GM18858 (cell line): ENCODE measurements around the gene MAPK4.

Experiments
- ATAC-seq: cut with Tn5 transposase; IDR thresholded peaks from one replicate; pipeline ENCODE4 v1.9.1; 2021; ENCODE audit not compliant: unreplicated experiment

Gene MAPK4

GRCh38 chr18:50622865-50623393 is 63.0 kb downstream of the MAPK4 start:
- ATAC-seq = no peak

DNA sequence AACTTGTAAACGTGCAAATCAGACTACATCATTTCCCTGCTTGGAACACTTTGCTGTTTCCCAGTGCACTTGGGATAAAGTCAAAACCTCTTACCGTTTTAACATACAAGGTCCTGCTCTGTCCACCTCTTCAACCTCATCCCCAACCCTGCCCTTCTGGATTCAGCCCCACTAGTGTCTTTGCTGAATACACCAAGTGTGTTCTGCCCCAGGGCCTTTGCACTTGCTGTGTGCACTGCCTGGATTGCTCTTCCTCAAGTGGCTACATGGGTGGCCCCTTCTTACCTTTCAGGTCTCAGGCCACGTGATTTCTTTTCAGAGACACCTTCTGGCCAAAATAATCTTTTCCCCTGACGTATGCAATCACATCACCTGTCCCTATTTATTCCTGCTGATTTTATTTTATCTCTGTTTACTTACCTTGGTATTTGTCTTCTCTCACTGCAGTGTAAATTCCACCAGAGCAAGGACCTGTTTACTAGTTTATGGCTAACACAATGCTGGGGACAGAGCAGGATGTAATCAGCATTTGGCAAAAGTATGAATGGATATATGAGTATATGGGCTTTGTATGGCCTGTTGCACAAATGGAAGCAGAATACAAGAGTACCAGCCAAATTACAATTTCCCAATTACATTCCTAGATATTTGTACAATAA is 63.9 kb downstream of the MAPK4 start:
- no peak for ATAC-seq

- ATAC-seq = no peak
Observed at GRCh38 chr18:50624981-50625380, 65.1 kb downstream of the MAPK4 start.

- no peak for ATAC-seq
Observed at GRCh38 chr18:50626317-50626716, 66.4 kb downstream of the MAPK4 start.

DNA sequence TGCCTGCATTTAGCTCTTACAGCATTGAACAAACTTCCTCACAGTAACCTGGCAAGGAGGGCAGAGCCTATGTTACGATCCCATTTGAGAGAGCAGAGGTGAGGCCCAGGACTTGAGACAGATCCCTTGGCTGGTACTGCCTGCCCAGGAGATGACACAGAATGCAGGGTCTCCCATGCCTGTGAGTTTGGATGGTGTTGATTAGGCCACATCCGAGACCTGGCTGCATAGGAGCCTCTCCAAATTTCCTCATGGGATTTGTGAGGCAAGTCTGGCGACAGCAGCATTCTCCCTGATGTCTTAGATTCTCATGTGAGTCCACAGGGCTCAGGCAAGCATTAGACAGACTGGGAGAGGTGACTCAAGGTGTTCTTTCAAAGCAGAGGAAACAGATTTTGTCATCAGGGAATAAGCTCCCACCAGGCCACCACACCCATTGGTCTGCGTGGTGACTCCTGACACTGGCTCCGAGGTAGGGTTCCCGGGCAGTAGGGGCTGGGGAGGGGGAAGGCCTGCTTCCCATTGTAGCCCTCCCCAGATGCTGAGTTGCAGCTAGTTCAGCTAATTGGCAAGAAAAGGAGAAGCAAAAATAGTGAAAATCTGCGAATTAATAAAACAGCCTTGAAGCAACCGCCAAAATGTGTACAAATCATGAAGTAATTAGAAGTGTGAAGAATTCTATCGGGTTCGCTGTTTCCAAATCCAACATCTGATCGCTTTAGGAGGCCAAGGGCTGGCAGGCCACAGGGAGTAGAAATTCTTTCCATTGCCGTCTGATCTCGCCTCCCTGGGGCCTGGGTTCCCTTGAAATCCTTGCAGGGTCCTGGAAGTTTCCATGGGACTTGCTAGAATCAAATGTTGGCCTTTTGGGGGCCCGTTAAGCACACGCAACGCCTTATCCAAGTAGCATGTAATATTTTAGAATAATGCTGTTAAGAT is 68.0 kb downstream of the MAPK4 start:
- no peak for ATAC-seq

DNA sequence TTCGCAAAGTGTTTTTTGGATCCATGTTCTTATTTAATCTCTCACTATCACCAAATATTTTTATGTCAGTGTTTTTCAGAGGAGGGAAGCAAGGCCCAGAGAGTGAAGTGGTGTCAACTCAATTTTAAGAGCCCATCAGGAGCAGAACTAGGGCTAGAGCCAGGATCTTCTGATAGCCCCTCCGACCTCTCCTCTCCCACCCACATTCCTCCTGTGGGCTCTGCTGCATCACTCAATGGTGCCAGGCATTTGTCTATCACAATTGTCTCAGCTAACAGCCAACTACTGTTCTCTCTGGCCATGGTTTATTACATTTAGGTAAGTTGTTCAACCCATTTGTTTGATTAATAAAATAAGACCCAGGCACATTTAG is 68.6 kb downstream of the MAPK4 start:
- ATAC-seq = no peak

- ATAC-seq = no peak
Observed at GRCh38 chr18:50629148-50629631, 69.3 kb downstream of the MAPK4 start.

DNA sequence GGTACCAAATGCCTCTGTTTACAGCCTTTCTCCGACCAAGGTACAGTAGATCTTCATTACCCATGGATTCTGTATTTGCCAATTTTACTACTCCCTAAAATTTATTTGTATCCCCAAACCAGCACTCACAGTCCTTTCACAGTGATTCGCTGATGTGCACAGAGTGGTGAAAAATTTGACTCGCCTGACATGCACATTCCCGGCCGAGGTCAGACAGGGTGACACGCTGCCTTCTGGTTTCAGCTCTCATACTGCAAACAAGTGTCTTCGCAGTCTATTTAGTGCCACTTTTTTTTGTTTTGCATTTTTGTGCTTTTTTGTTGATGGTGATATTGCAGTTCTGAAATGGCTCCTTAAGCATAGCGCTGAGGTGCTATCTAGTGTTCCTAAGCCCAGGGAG is 71.0 kb downstream of the MAPK4 start:
- ATAC-seq = no peak

GRCh38 chr18:50632895-50633515 is 73.1 kb downstream of the MAPK4 start:
- no peak for ATAC-seq

- no peak for ATAC-seq
Observed at GRCh38 chr18:50633992-50634391, 74.1 kb downstream of the MAPK4 start.

DNA sequence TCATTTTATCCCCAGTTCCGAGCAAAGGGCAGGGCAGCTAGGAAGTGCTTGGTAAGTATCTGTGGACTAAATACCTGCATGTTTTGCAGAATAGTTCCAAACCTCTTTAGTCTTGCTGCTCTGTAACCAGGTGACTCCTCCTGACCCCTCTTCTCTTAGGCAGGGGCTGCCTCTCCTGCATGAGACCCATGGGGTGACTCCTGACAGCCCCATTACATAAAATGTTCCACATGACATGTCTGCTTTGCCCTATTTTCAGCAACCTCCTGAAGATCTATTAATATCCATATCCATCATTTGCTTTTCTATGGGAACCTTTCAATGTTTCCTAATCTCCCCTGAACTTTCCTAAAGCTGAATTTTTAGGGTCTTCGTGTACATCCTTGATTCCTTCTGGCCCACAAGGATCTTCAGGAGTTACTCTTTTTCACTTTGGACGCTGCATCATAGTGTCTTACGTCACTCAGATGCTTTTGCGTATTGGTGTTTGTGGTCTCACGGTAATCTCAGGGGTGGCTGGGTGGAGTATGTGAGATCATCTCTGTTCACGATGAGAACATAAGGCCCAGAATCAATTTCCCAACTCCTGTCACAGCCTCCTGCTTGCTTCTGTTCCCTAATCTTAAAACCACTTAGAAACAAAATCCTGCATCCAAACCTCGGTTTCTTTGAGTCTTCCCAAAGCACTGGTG is 76.6 kb downstream of the MAPK4 start:
- no peak for ATAC-seq

DNA sequence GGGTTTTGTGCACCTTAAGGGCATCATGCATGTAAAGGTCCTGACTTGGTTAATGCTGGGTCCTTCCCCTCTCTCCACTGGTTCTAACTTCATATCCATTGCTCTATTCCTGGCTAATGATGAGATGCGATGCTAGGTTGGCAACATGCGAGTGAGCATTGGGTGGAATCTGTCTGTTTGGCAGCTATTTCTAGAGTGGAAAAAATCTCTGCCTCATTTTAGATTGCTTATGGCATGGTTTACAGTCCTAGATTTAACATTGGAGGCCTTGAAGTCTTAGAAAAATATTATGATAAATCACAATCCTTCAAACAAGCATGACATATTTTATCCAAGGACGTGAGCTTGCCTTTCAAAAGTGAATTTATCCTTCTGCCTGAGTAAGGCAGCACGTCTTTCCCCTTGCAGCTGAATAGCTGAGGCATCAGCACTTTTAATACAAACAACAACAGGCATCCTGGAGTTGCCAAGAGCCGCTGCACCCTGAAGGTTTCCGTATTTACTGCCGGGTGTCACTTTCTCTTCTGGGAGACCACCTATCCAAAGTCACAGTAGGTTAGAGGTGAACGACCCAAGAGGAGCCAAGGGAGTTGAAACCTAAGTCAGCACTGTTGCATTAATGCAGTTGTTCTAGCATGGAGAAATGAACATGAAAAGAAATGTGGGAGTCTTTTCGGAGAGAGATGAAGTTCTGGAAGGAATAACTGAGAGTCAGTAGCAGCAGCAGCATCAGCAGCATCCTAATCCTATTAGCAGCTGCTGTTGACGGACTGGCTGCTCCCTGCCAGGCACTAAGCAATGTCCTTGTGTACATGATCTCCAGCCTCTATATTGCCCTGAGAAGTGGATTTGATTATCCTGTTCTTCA is 78.4 kb downstream of the MAPK4 start:
- no peak for ATAC-seq

DNA sequence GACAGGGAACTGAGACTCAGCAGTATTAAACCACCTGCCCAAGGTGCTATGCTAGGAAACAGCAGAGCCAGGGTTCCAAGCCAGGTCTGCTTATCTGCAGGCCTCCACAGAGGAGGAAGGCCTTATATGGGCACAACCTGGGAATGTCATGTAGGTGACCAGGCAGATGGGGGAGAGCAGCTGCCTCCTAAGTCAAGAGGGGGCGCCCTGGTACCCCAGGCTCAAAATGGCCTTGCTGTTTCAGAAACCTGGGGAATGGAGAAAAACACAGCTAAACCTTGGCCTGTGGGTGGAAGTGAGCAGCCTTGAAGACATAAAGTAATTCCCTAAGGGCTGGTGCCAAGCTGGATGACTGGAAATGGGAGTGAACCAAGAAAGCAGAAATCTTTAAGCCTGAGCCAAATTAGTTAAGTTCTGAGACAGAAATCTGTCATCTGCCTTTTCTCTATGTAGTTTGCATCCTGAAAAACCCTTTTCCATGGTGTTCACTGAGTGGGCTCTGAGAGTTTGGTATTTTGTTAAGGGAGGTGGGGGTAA is 79.1 kb downstream of the MAPK4 start:
- no peak for ATAC-seq

DNA sequence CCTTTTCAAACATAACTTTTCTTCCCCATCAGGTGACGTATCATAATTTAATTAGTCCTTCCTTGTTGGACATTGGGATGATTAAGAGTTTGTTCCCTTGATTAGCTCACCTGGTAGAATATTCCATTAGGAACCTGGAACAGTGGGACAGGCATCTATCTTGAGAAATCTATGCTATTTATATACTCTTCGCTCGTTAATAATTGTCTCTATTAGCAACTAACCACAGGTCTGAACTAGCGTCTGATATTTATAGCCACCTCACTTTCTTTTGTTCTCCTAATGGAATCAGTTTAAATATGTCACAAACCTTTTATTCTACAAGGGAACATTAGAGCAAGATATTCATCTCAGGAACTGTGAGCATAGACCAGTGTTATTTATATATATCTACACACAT is 79.8 kb downstream of the MAPK4 start:
- ATAC-seq = no peak

- ATAC-seq = no peak
Observed at GRCh38 chr18:50642439-50642838, 82.6 kb downstream of the MAPK4 start.

GRCh38 chr18:50644146-50644545 is 84.3 kb downstream of the MAPK4 start:
- no peak for ATAC-seq

DNA sequence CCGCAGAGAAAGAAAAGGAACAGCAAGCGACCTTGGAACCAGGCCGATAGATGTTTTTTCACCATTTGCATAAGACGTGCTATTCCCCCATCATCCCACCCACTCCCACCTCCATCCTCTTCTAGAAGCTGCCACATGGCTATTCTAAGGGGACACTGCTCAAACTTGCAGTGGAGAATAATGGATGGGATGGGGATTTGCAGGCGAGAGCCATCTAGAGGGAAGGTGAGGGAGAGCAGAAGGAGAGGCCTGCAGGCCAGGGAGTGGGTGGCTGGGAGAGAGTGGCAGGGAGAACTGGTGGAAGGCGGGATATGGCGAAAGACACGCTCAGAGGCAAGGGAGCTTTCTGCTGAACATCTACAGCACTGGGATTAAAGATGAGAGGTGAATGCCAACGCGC is 84.9 kb downstream of the MAPK4 start:
- no peak for ATAC-seq

DNA sequence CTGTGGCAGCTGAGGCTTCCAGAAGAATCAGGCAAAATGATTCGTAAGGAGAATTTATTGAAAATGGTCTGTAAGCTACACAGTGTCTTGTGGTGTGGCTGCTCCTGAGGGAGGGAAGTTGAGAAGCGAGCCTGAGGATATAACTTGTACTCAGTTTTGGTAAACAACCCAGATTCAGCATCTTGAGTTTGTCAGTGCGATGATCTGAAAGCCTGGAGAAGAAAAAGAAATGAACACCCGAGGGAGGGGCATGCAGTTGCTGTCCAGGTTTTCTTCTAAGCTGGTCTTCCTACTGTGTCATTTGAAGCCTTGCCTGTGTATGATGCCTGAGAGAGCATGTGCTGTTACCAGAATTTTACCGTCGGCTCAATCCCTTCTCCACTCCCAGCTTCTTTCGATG is 87.3 kb downstream of the MAPK4 start:
- ATAC-seq = no peak

DNA sequence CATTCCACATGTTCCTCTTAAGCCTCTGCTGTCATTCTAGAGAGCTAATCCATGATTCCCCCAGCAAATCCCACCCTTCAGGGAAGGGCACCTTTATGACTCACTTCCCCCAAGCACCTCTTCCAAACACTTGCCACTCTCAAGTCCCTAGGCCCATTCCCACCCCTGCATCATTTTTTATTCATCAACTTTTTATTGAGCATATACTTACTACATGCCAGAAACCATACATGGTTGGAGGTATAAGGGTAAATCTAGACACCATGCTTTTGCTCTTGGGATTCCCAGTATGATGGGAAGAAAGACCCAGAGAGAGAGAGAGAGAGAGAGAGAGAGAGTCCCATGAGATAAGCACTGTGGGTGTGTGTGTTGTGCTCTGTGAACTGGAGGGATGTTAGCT is 87.9 kb downstream of the MAPK4 start:
- ATAC-seq = no peak

DNA sequence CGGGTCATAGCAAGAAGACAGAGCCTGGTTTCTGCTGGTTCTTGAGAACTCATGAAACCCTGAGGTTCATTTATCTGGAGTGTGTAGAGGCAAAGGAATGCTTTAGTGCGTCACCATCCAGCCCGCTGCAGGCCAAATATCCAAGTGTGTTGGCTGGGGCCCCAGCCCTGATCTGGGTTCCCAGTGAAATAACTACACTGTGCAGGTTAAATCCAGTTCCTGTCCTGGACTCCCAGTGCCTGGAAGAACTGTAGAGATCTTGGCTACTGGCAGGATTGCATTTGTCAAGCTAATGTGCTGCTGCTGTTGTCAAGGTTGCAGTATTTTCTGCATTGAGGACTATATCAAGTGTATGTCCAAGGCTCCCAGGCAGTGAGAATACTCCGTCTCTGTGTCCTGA is 89.9 kb downstream of the MAPK4 start:
- no peak for ATAC-seq
